Stimulated activated CD4-positive, alpha-beta T cell treated with anti-CD3 and anti-CD28 coated beads, Interleukin-4, amount 100 ng/mL, for 48 hours (primary cell): Measurements from ENCODE around the gene CRTAP.
A peak's percentile ranks its signal among the peaks of the same experiment; 100 is the strongest.
"Not testable (repeated sequence)": the region's sequence is repeated elsewhere in the genome, so short reads cannot be mapped to it uniquely, and the experiment has no call there.

Source experiments
- DNase-seq, 2 donors: peaks; one replicate each; pipeline ENCODE4 v3.0.0-alpha.2; 2020; ENCODE audit warnings: low read depth in 2 of 2

CRTAP gene

DNA sequence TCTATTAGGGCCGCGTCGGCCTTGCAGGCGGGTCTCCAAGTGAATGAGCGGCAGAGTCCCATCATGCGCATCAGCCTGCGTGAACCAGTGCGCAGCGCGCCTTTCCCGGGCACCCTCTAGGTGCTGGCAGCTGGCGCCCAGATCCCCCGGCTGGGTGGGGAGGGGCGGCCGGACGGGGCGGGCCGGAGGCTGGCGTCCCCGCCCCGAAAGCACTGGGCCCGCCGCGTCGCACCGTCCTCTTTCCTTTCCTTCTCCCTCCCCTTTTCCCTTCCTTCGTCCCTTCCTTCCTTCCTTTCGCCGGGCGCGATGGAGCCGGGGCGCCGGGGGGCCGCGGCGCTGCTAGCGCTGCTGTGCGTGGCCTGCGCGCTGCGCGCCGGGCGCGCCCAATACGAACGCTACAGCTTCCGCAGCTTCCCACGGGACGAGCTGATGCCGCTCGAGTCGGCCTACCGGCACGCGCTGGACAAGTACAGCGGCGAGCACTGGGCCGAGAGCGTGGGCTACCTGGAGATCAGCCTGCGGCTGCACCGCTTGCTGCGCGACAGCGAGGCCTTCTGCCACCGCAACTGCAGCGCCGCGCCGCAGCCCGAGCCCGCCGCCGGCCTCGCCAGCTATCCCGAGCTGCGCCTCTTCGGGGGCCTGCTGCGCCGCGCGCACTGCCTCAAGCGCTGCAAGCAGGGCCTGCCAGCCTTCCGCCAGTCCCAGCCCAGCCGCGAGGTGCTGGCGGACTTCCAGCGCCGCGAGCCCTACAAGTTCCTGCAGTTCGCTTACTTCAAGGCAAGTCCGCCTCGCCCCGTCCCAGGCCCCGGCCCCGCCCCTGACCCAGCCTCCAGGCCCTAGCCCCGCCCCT lies at the start of gene CRTAP:
CRTAP (plus strand) TSS at position 243 of the 850 bp plus-strand sequence; CDS start at position 307, 64 bp downstream.
- DNase-seq = peak; percentile 83 to 84

DNA sequence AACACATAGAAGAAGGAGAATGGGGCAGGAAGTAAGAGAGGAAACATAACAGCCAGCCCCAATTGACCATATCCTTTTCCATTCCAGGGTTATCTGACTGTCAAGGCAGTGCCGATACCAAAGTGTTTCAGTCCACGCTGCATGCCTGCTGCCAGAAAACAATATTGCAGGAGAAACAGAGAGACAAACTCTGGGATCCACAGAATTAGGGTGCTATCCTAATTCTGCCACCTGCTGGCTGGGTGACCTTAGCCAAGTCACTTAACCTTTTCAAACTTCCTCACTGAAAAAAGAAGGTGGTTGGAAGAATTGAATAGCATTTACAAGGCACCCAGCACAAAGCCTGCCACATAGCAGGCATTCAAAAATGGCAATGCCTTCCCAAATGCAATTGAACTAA lies 48.9 kb upstream of the CRTAP start:
- DNase-seq = no peak

- DNase-seq = no peak
Observed at GRCh38 chr3:33067484-33067883, 46.3 kb upstream of the CRTAP start.

DNA sequence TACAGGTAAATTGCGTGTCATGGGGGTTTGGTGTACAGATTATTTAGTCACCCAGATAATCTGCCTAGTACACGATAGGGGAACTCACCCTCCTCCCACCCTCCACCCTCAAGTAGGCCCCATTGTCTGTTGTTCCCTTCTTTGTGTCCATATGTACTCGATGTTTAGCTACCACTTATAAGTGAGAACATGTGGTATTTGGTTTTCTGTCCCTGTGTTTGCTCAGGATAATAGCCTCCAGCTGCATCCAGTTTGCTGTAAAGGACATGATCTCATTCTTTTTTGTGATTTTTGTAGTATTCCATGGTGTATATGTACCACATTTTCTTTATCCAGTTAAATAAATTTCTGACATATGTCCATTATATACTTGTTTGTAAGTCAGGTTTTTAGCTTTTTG lies 44.0 kb upstream of the CRTAP start:
- not testable (repeated sequence) for DNase-seq

DNA sequence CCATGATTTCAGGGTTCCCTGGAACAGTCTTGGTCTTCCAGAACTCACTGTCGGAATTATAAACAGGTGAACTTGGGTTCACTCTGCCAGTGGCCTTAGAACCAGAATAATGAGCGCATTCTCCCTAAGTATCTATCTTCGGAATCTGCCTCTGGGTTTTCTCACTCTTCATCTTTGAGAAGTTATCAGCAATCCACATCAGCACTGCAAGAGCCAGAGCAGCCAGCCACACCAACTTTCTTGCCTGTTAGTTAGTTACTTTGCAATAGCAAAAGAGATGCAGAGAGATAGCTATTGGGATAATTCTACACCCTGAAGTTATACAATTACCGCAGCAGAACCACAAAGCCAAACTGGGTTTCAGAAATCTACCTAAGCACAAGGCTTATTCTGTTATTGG lies 42.6 kb upstream of the CRTAP start:
- no peak for DNase-seq

DNA sequence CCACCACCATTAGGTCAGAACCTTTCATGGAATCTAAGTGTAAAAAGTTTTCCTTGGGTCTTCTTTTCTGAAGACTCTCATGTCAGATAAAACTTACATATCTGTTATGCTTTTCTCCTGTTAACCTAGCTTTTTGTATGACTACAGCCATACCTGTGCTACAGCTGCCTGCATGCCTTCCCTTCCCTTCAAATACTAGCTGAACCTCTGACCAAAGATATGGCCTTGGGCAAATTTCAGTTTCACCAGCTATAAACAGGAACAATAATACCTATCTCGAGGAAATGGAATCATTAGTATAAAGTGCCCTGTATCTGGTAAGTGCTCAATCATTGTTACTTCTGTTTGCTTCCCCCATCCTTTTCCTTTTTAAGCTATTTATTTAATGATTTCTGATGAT lies 41.9 kb upstream of the CRTAP start:
- no peak for DNase-seq

- peak; percentile 63 to 67 for DNase-seq
Observed at GRCh38 chr3:33074217-33075067, 39.4 kb upstream of the CRTAP start.

DNA sequence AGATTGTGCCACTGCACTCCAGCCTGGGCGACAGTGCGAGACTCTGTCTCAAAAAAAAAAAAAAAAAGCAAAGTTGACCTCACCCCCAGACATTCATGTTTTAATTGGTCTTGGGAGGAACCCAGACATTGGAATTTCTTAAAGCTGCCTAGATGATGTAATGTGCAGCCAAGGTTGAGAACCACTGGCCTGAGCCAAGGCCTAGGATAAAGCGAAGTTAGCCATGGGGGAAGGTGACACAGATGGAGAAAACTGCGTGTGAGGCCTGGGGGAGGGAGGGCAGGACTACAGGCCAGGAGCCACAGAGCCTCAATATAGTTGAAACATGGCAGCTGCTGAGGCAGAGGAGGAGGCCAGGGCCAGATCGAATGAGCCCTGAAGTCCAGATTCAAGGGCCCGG lies 37.8 kb upstream of the CRTAP start:
- DNase-seq = no peak

- no peak for DNase-seq
Observed at GRCh38 chr3:33076952-33077351, 36.9 kb upstream of the CRTAP start.

- DNase-seq = no peak
Observed at GRCh38 chr3:33077976-33078375, 35.8 kb upstream of the CRTAP start.

- not testable (repeated sequence) for DNase-seq
Observed at GRCh38 chr3:33079813-33080212, 34.0 kb upstream of the CRTAP start.

GRCh38 chr3:33081812-33082211 lies 32.0 kb upstream of the CRTAP start:
- DNase-seq = no peak

DNA sequence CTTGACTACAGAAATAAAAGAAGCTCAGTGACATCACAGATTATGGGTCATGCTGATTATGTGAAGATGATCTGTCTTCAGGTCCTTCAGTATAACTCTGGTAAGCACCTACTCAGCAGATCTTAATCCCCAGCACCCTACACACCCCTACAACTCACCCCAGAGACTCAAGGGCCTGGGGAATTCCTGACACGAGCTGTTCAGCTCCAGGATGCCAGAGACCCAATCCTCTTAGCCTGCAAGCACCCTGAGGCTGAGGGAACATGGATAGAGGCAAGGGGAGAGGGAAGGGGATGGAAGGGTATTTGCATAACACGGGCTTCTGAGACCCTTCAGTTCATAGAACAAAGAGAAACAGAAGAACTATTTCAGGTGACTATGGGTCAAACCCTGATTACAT lies 29.9 kb upstream of the CRTAP start:
- DNase-seq = no peak

DNA sequence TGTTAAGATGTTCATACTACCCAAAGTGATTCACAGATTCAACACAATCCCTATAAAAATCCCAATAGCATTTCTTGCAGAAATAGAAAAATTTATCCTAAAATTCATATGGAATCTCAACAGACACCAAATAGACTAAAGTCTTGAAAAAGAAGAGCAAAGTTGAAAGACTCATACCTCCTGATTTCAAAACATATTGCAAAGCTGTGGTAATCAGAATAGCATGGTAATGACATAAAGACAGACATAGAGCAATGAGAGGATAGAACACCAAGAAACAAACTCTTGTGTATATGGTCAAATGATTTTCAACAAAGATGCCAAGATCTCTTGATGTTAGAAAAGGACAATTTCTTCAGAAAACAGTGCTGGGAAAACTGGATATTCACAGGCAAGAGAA lies 25.1 kb upstream of the CRTAP start:
- no peak for DNase-seq

- DNase-seq = no peak
Observed at GRCh38 chr3:33089515-33089914, 24.3 kb upstream of the CRTAP start.

DNA sequence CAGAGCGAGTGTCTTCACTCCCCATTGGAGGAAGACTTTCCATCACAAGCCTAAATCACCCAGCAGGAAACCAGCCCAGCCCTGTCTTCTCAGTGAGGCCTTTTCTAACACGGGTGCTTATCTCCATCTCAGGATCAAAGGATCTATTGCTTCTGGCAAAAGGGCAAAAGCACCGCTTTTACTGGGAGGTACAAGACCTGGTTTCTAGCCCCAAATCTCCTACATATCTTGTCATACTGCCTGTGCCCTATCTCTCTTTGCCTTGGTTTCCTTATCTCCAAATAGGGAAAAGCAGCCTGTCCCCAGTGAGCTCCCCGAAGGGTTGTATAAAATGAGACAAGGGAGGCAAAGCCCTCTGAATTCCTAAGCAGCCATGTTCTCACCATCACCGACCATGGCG lies 22.1 kb upstream of the CRTAP start:
- DNase-seq = no peak

GRCh38 chr3:33092496-33093254 lies 21.1 kb upstream of the CRTAP start:
- DNase-seq = no peak

DNA sequence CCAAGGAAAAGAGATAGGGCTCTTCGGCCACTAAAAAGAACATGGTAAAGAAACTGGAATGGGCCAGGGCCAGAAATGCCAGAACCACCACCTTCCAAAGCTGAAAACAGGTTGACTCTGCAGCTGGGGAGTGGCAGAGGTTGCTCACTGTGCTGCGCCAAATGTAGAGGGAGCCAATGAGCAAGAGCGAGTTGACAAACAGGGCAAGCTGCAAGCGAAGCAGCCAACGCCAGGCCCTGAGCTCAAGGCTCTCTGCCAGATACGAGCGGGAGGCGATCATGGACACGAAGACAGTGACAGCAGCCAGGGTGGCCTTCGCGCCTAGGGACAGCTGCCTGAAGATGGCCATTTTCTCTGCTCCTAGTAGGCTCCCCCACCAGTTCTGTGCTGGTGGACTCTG lies 20.0 kb upstream of the CRTAP start:
- no peak for DNase-seq

- DNase-seq = no peak
Observed at GRCh38 chr3:33095436-33095835, 18.4 kb upstream of the CRTAP start.

DNA sequence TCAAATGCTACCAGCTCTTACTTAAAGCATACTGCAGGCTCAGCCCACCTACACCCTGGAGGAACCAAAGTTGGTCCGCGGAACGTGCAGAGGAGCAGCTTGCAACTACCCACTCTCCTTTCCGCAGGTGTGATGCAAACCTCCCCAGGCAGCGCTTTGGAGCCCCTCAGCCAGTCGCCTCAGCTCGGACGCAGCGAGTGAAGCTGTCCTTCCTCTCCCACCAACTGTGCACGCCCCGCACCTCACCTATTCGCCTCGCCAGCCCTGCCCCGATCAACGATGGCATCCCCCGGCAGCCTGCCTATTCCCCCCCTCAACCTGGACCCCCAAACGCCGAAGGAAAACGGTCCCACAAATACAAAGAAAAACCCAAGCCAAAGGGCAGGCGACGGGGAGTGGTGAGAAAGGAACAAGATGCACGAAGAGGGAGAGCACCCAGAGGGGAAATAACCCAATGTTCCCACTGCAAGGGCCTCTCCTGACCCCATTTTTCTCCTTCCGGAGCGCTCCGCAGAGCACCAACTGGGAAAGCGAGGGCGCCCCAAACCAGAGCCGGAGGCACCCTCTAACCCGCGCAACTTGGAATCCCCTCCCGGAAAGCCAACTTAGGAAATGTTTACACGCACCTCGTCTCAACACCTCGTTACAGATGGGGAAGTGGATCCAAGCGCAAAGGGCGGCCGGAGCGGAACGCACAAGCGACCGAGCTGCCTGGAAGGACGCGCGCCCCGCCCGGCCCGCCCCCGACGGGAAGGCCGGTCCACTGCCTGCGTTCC lies 17.5 kb upstream of the CRTAP start:
- peak; percentile 28 to 38 for DNase-seq

DNA sequence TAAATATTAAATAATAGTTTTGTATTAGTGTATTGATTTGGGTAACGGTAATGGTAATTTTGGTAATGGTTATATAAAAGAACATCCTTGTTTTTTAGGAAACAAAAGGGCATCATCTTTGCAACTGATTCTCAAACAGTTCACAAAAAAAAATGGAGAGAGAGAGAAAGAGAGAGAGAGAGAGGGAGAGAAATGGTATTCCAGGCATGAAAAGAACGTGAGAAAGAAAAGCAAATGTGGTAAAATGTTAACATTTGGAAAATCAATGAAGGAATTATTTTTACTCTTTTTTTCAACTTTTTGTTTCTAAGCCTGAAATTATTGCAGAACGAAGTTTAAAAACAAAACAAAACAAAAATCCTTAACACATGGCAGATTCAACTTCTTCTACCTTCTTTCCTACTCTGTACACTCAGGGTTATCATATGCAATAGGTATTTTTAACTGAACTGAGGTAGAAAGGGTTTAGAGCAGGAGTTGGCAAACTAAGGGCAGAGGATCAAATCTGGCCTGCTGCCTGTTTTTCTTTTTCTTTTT lies 14.6 kb upstream of the CRTAP start:
- no peak for DNase-seq
